Heart right ventricle (tissue), 16 donors: ENCODE measurements around the gene ORC1. TPM values are rescaled to one million over a fixed set of nuclear protein-coding genes. Genes with fewer than 3 reads are reported as not detected.

Source experiments
- ATAC-seq, 8 donors: fragments of 200-7000 bp; cut with Tn5 transposase; one replicate each; pipeline ENCODE4 v1.9.1; 2020; ENCODE audit warnings: mild to moderate bottlenecking in 8 of 8, moderate library complexity in 8 of 8, moderate number of reproducible peaks in 1 of 8
- DNase-seq, 2 donors: peaks; one replicate each; pipeline ENCODE4 v3.0.0-alpha.2; 2020
- H3K27ac ChIP-seq, 10 donors: fragments of 200-600 bp; sonication (generic) in 2 of 10; one replicate each; pipeline versions ENCODE4 v1.5.0 to v1.8.0; 2020 to 2022; ENCODE audit warnings: mild to moderate bottlenecking in 3 of 10
- H3K27me3 ChIP-seq, 7 donors: fragments of 200-600 bp; one replicate each; pipeline ENCODE4 v1.8.0; 2021 to 2022; ENCODE audit warnings: mild to moderate bottlenecking in 2 of 7
- H3K36me3 ChIP-seq, 9 donors: fragments of 200-600 bp; sonication (generic) in 1 of 9; one replicate each; pipeline versions ENCODE4 v1.5.0 to v1.8.0; 2020 to 2022; ENCODE audit warnings: mild to moderate bottlenecking in 2 of 9
- H3K4me1 ChIP-seq, 9 donors: fragments of 200-600 bp; sonication (generic) in 1 of 9; one replicate each; pipeline versions ENCODE4 v1.5.0 to v1.8.0; 2020 to 2022; ENCODE audit warnings: mild to moderate bottlenecking in 4 of 9
- H3K4me3 ChIP-seq, 10 donors: fragments of 200-600 bp; sonication (generic) in 2 of 10; one replicate each; pipeline versions ENCODE4 v1.5.0 to v1.8.0; 2020 to 2022; ENCODE audit warnings: mild to moderate bottlenecking in 7 of 10, moderate library complexity in 2 of 10
- H3K9me3 ChIP-seq, 11 donors: fragments of 200-600 bp in 10 of 11; sonication (generic) in 2 of 11; one replicate each; pipeline versions ENCODE4 v1.5.0 to v1.8.0; 2013 to 2022; ENCODE audit warnings: mild to moderate bottlenecking in 2 of 11, control low read depth in 1 of 11, moderate library complexity in 1 of 11
- WGBS, 2 donors: extraction: QIAGEN DNeasy Blood & Tissue Kit; methylation state at CpG; one replicate each; pipeline ENCODE4 v1.1.7; 2013; ENCODE audit warnings: inconsistent platforms in 1 of 2; 5-methylcytosine and 5-hydroxymethylcytosine counted together
- intact Hi-C, 10 donors: fragments of 100-400 bp; cut with DNase I; formaldehyde crosslinking; loops; one replicate each; pipeline versions ENCODE4 v1.11.1 to v1.14.2; 2022
- polyA plus RNA-seq, 2 donors: library from polyadenylated mRNA; stranded (reverse); fragments of 200-250 nt; gene quantifications; one replicate each; pipeline ENCODE4 v1.2.3, GENCODE V29; 2013
- total RNA-seq, 10 donors: library from RNA; stranded (reverse); fragmentation: NEBNext Ultra II Directional in 3 of 10; extraction: Animal tissue kit (Norgen Biotek cat#: 25700) in 3 of 10; gene quantifications; one replicate each; pipeline versions ENCODE4 v1.2.1 to v1.2.4, GENCODE V29; 2021 to 2023
- TF ChIP-seq, protein P1 (sequence below), 9 donors: fragments of 200-600 bp; sonication (generic) in 2 of 9; IDR thresholded peaks; one replicate each; pipeline versions ENCODE4 v1.5.0 to v1.8.0; 2021 to 2022; ENCODE audit warnings: antibody characterized with exemption in 9 of 9, mild to moderate bottlenecking in 5 of 9, moderate library complexity in 1 of 9
- donor health status: Arrhythmogenic right ventricular cardiomyopathy.
- donor health status: ischemic (EF 13 %, LVEDD 7.1; RV severe dilation, severe dysfunction).
- donor health status: healthy with polysubstance abuse.
- donor health status: DM: no; HTN: yes; CAD: no.
- donor health status: DM: no; HTN: no; CAD: no.
- donor health status: ischemic (EF 25% LVEDD 6.9; RV normal size, moderate dysfunction).
- donor health status: ischemic (EF 25% LVEDD 5.7; RV mildly dilated, moderate dysfunction).
- donor health status: healthy.
- donor health status: DM: yes; HTN: yes; CAD: no.
- donor health status: Ischemic cardiomyopathy.
- donor health status: ischemic (EF 35%, LVEDD 5.7; RV mildly dilated, moderate dysfunction).
- donor health status: nonischemic (EF 11% LVEDD 7.7; RV severe dilation, severe dysfunction).
- donor health status: DM: yes; HTN: yes; CAD: no.
- donor health status: PGD.
- donor health status: ischemic (EF 29% LVEDD 5.4; RV normal size, mild dysfunction).
- donor health status: nonischemic (EF 23%, LVEDD 6.1; RV moderate dilation, normal function).

The ORC1 gene
- total and polyA plus RNA-seq, 12 donors: 0.08 to 0.90 (median 0.22) TPM; not detected in 3

DNA sequence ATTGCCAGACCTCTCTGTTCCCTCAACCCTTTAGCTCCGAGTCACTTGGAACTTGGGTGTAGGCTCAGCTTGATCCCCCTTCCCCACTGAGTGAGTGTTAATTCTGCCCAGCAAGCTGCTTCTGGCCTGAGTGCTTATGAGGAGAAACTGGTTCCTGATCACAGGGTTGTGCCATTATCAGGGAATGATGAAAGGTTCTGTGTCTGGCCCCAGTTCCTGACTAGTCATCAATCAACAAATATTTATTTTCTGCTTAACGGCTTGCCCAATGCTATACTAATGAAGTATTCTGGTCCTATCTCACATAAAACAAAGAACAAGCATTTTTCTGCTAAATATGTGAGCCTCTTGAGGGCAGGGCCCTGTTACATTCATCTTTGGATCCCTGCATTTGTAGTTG, 59.0 kb downstream of the ORC1 start:
- intact Hi-C loops: no loop called here
- H3K36me3 ChIP-seq: peaks cover 0 to 60% (median 4%) of the 10 kb centered on the region in 9 donors

DNA sequence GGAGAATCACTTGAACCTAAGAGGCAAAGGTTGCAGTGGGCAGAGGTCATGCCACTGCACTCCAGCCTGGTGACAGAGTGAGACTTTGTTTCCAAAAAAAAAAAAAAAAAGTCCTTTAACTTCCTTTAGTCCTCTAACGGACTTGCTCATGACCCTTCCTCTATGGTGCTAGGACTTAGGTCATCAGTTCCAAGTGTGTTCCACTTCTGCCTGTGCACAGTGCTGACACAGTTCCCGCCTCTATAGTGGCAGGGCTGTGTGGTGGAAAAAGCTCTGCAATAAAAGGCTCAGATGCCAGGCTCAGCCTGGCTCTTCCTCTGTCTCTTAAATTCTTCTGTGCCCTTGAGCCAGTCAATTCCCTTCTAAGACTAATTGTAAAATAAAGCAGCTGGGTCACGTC, 60.2 kb downstream of the ORC1 start:
- no peaks in the 10 kb centered on the region for H3K27me3 ChIP-seq
- H3K27ac ChIP-seq: no peak overlapping the region
- DNase-seq (no peak), ATAC-seq (no peak)
- intact Hi-C loops: loop anchor here in 1 of 10 donors (5.0 kb wide), 1 partner anchor 972 kb away; no protein-coding TSS in a partner anchor
- peaks cover 0 to 64% (median 11%) of the 10 kb centered on the region in 9 donors for H3K36me3 ChIP-seq
- H3K4me1 ChIP-seq: peaks cover 0 to 6% (median 0%) of the 10 kb centered on the region in 9 donors
- H3K4me3 ChIP-seq: no peak overlapping the region
- TF ChIP-seq, protein P1, sequence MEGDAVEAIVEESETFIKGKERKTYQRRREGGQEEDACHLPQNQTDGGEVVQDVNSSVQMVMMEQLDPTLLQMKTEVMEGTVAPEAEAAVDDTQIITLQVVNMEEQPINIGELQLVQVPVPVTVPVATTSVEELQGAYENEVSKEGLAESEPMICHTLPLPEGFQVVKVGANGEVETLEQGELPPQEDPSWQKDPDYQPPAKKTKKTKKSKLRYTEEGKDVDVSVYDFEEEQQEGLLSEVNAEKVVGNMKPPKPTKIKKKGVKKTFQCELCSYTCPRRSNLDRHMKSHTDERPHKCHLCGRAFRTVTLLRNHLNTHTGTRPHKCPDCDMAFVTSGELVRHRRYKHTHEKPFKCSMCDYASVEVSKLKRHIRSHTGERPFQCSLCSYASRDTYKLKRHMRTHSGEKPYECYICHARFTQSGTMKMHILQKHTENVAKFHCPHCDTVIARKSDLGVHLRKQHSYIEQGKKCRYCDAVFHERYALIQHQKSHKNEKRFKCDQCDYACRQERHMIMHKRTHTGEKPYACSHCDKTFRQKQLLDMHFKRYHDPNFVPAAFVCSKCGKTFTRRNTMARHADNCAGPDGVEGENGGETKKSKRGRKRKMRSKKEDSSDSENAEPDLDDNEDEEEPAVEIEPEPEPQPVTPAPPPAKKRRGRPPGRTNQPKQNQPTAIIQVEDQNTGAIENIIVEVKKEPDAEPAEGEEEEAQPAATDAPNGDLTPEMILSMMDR (IDR thresholded peaks at IDR 0.05): no peak
- WGBS, 2 donors: 90% methylated on average over 3 of the region's 3 CpGs
- H3K9me3 ChIP-seq: no peaks in the 10 kb centered on the region

More for the DNA sequence above, 59.0 kb downstream of the ORC1 start:
- DNase-seq: no peak
- peaks cover 0 to 6% (median 0%) of the 10 kb centered on the region in 9 donors for H3K4me1 ChIP-seq
- no peak overlapping the region for H3K4me3 ChIP-seq
- no peak overlapping the region for H3K27ac ChIP-seq
- no peaks in the 10 kb centered on the region for H3K27me3 ChIP-seq
- ATAC-seq: no peak
- 91 to 93% methylated on average over 2 of the region's 2 CpGs for WGBS, 2 donors
- no peaks in the 10 kb centered on the region for H3K9me3 ChIP-seq
- TF ChIP-seq, protein P1 (IDR thresholded peaks at IDR 0.05): no peak

DNA sequence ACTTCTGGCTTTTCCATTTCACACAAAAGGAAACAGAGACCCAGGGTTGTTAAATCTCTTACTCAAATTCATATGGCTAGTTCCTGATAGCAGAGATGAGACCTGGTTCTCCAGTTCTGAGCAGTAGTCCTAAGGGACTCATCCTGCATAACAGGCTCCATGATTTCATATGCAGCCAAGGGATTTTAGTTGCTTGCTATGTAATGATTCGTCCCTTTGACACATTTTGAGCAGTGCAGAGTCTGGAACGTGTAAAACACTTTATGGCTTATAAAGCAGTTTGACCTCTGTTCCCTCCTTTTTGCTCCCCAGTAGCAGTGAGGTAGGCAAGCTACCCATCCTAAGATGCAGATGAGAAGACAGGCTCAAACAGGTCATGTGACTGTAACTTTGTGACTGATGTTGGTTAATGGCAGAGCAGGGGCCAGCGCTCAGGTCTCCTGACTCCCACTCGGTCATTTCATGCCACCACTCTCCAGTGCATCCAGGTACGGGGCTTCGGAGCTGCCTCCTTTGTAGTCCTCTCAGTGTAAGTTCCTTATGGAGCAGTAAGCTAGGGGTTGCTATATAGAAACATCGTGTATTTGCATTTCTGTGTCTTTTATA, 62.5 kb downstream of the ORC1 start:
- intact Hi-C loops: loop anchor here in 1 of 10 donors (5.0 kb wide), 1 partner anchor 969 kb away; no protein-coding TSS in a partner anchor
- TF ChIP-seq, protein P1 (IDR thresholded peaks at IDR 0.05): no peak
- no peak overlapping the region for H3K27ac ChIP-seq
- H3K36me3 ChIP-seq: peaks cover 0 to 73% (median 18%) of the 10 kb centered on the region in 9 donors
- WGBS, 2 donors: 79 to 82% methylated on average over 7 of the region's 7 CpGs
- no peaks in the 10 kb centered on the region for H3K27me3 ChIP-seq
- ATAC-seq (no peak), DNase-seq (no peak)
- H3K4me3 ChIP-seq: no peak overlapping the region
- H3K4me1 ChIP-seq: no peaks in the 10 kb centered on the region
- no peaks in the 10 kb centered on the region for H3K9me3 ChIP-seq

DNA sequence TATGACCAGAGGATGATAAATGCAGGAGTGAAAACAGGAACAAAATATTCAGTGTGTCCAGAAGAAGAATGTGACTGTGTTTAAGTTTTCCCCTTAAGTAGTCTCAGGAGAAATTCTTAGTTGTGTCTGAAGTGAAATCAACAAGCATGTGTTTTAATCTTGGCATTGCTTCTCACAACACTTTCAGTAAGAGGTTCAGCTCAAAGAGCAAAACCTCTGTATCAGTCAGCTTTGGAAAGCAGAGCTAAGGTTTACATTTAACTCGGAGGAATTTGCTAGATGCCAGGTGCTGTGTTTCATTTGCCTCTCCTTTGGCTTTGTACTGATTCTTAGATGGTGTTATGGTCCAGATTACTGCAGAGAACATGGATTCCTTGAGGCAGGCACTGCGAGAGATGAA, 66.8 kb downstream of the ORC1 start:
- H3K27ac ChIP-seq: no peak overlapping the region
- 94 to 96% methylated on average over 2 of the region's 2 CpGs for WGBS, 2 donors
- TF ChIP-seq, protein P1 (IDR thresholded peaks at IDR 0.05): no peak
- no peaks in the 10 kb centered on the region for H3K9me3 ChIP-seq
- ATAC-seq (no peak), DNase-seq (no peak)
- H3K27me3 ChIP-seq: no peaks in the 10 kb centered on the region
- peaks cover 0 to 7% (median 0%) of the 10 kb centered on the region in 9 donors for H3K4me1 ChIP-seq
- no peak overlapping the region for H3K4me3 ChIP-seq
- intact Hi-C loops: no loop called here
- H3K36me3 ChIP-seq: peaks cover 0 to 90% (median 18%) of the 10 kb centered on the region in 9 donors
